H1 (cell line): ENCODE measurements around the gene SPATA16. TPM values are rescaled to one million over a fixed set of nuclear protein-coding genes. Genes with fewer than 3 reads are reported as not detected.

Experiments
- CTCF ChIA-PET: fragments of 300-600 bp; sonication (Branson Sonifier 250); formaldehyde crosslinking; loops from one replicate; lab custom pipeline; 2021; ENCODE audit not compliant: partially characterized antibody; lab: Charles Lee
- POLR2A ChIA-PET: fragments of 300-600 bp; sonication (Branson Sonifier 250); formaldehyde crosslinking; loops from one replicate; lab custom pipeline; 2021; ENCODE audit warnings: inconsistent platforms; ENCODE audit not compliant: partially characterized antibody; lab: Charles Lee
- DNase-seq, 2 experiments: peaks; one replicate each; pipeline versions ENCODE4 v3.0.0 to v3.0.0-alpha.2; 2010 to 2022; ENCODE audit warnings: low spot score in 2 of 2, low read depth in 1 of 2, mixed read lengths in 1 of 2
- FAIRE-seq: peaks from 2 replicates; lab custom pipeline; 2011; peaks lifted over from hg19 to GRCh38; lab: Jason Lieb, UNC
- H2AFZ ChIP-seq: 2 replicates; pipeline ENCODE4 v1.8.1; 2012; ENCODE audit warnings: low read length, inconsistent platforms
- H2AK5ac ChIP-seq: 2 replicates; pipeline ENCODE4 v1.6.1; 2013; ENCODE audit warnings: low read depth, low read length
- H2BK120ac ChIP-seq: replicated peaks from 2 replicates; pipeline ENCODE3; 2013; ENCODE audit warnings: low read depth, low read length, inconsistent platforms
- H2BK12ac ChIP-seq: 2 replicates; pipeline ENCODE4 v1.6.1; 2013; ENCODE audit warnings: low read depth, low read length
- H2BK15ac ChIP-seq: 2 replicates; pipeline ENCODE4 v1.6.1; 2013; ENCODE audit warnings: low read length
- H2BK20ac ChIP-seq: 2 replicates; pipeline ENCODE4 v1.6.1; 2013; ENCODE audit warnings: low read length
- H2BK5ac ChIP-seq: 2 replicates; pipeline ENCODE4 v1.6.1; 2013; ENCODE audit warnings: low read depth, low read length
- H3K14ac ChIP-seq: 2 replicates; pipeline ENCODE4 v1.6.1; 2013; ENCODE audit warnings: inconsistent platforms; ENCODE audit not compliant: insufficient read length
- H3K18ac ChIP-seq: 2 replicates; pipeline ENCODE4 v1.6.1; 2013; ENCODE audit warnings: low read length; ENCODE audit errors: extremely low read depth
- H3K23ac ChIP-seq: 2 replicates; pipeline ENCODE4 v1.6.1; 2013; ENCODE audit warnings: inconsistent platforms; ENCODE audit not compliant: insufficient read length
- H3K23me2 ChIP-seq: 2 replicates; pipeline ENCODE4 v1.6.1; 2013; ENCODE audit warnings: low read depth, low read length
- H3K27ac ChIP-seq: 2 replicates; pipeline ENCODE4 v1.6.1; 2011; ENCODE audit warnings: low read depth, low read length, inconsistent platforms
- H3K27me3 ChIP-seq, 4 experiments: replicated peaks in 1 of 4; 1 replicate in 1 of 4; 2 replicates in 3 of 4; pipeline versions ENCODE4 v1.6.1 to v1.8.1; 2011 to 2013; ENCODE audit warnings: low read length in 3 of 4, mild to moderate bottlenecking in 3 of 4, inconsistent platforms in 2 of 4, mixed read lengths in 2 of 4, moderate library complexity in 1 of 4; ENCODE audit not compliant: control insufficient read depth in 3 of 4, insufficient read depth in 3 of 4; ENCODE audit errors: extremely low read depth in 1 of 4
- H3K36me3 ChIP-seq, 4 experiments: 2 replicates each; pipeline versions ENCODE4 v1.6.1 to v1.8.1; 2011 to 2013; ENCODE audit warnings: mild to moderate bottlenecking in 4 of 4, low read length in 3 of 4, moderate library complexity in 2 of 4, control low read depth in 1 of 4, inconsistent platforms in 1 of 4; ENCODE audit not compliant: insufficient read depth in 4 of 4, control insufficient read depth in 2 of 4
- H3K4ac ChIP-seq: replicated peaks from 2 replicates; pipeline ENCODE3; 2013; ENCODE audit warnings: low read length, low read depth, mixed read lengths, inconsistent platforms; ENCODE audit not compliant: insufficient read length
- H3K4me1 ChIP-seq, 4 experiments: replicated peaks in 1 of 4; 1 replicate in 1 of 4; 2 replicates in 3 of 4; pipeline versions ENCODE4 v1.6.1 to v1.8.1; 2011 to 2013; ENCODE audit warnings: low read length in 3 of 4, inconsistent platforms in 2 of 4, mixed read lengths in 1 of 4; ENCODE audit not compliant: insufficient read depth in 4 of 4, control insufficient read depth in 3 of 4
- H3K4me2 ChIP-seq, 2 experiments: 2 replicates each; pipeline versions ENCODE4 v1.6.1 to v1.8.1; 2011 to 2013; ENCODE audit warnings: low read depth in 2 of 2, low read length in 2 of 2, control low read depth in 1 of 2, inconsistent platforms in 1 of 2, mild to moderate bottlenecking in 1 of 2; ENCODE audit not compliant: insufficient read depth in 1 of 2
- H3K4me3 ChIP-seq, 4 experiments: fragments of 200-600, 300-600 bp in 1 of 4; sonication (generic), shearing (Covaris generic), sonication (Bioruptor Twin) in 1 of 4; 2 replicates each; pipeline versions ENCODE4 v1.5.1 to v1.8.1; 2011 to 2016; ENCODE audit warnings: low read length in 4 of 4, low read depth in 3 of 4, control low read depth in 2 of 4, inconsistent platforms in 2 of 4, mild to moderate bottlenecking in 2 of 4, mixed read lengths in 1 of 4, moderate library complexity in 1 of 4; ENCODE audit not compliant: insufficient read depth in 2 of 4; ENCODE audit errors: extremely low read depth in 1 of 4
- H3K56ac ChIP-seq: replicated peaks from 2 replicates; pipeline ENCODE3; 2013; ENCODE audit warnings: low read depth, mild to moderate bottlenecking, mixed read lengths, low read length, inconsistent platforms; ENCODE audit not compliant: insufficient read length
- H3K79me1 ChIP-seq: 2 replicates; pipeline ENCODE4 v1.6.1; 2013; ENCODE audit warnings: low read depth, low read length, control low read depth
- H3K79me2 ChIP-seq, 2 experiments: 2 replicates each; pipeline versions ENCODE4 v1.6.1 to v1.8.1; 2012 to 2013; ENCODE audit warnings: low read length in 2 of 2, mild to moderate bottlenecking in 2 of 2, inconsistent platforms in 1 of 2; ENCODE audit not compliant: insufficient read depth in 2 of 2, control insufficient read depth in 1 of 2
- H3K9ac ChIP-seq, 4 experiments: replicated peaks in 1 of 4; 1 replicate in 1 of 4; 2 replicates in 3 of 4; pipeline versions ENCODE4 v1.6.1 to v1.8.1; 2011 to 2013; ENCODE audit warnings: low read depth in 3 of 4, low read length in 3 of 4, control low read depth in 2 of 4, mild to moderate bottlenecking in 2 of 4, moderate library complexity in 2 of 4, inconsistent platforms in 1 of 4; ENCODE audit errors: extremely low read depth in 1 of 4
- H3K9me3 ChIP-seq, 2 experiments: 2 replicates each; pipeline versions ENCODE4 v1.6.1 to v1.8.1; 2012 to 2013; ENCODE audit warnings: mild to moderate bottlenecking in 2 of 2, moderate library complexity in 2 of 2, control low read depth in 1 of 2, inconsistent platforms in 1 of 2, low read depth in 1 of 2, low read length in 1 of 2, mixed read lengths in 1 of 2; ENCODE audit not compliant: insufficient read depth in 2 of 2
- H4K20me1 ChIP-seq, 2 experiments: replicated peaks in 1 of 2; 2 replicates each; pipeline versions ENCODE3 to v1.8.1; 2011 to 2013; ENCODE audit warnings: inconsistent platforms in 2 of 2, low read length in 2 of 2, mild to moderate bottlenecking in 1 of 2; ENCODE audit not compliant: insufficient read depth in 2 of 2, control insufficient read depth in 1 of 2
- H4K5ac ChIP-seq: 2 replicates; pipeline ENCODE4 v1.6.1; 2013; ENCODE audit warnings: low read length, low read depth, mixed read lengths, inconsistent platforms; ENCODE audit not compliant: insufficient read length
- H4K8ac ChIP-seq: 2 replicates; pipeline ENCODE4 v1.8.0; 2013; ENCODE audit warnings: mild to moderate bottlenecking, moderate library complexity, low read length, inconsistent platforms; ENCODE audit not compliant: insufficient read depth; ENCODE audit errors: extremely low read depth
- H4K91ac ChIP-seq: replicated peaks from 2 replicates; pipeline ENCODE3; 2013; ENCODE audit warnings: low read length, mixed read lengths, inconsistent platforms; ENCODE audit not compliant: insufficient read length
- BRCA1 ChIP-seq: IDR thresholded peaks from 2 replicates; pipeline ENCODE4 v1.6.1; 2012; ENCODE audit warnings: low read depth, low read length, improper control_type of control experiment
- CBX5 ChIP-seq: fragments of 300-800, 300-1000 bp; sonication (generic); IDR thresholded peaks from 2 replicates; pipeline ENCODE4 v1.7.1; 2016; ENCODE audit warnings: antibody characterized with exemption, low read length, low read depth
- CREB1 ChIP-seq: IDR thresholded peaks from 2 replicates; pipeline ENCODE4 v1.6.1; 2012; ENCODE audit warnings: inconsistent platforms
- HDAC2 ChIP-seq, 2 experiments: fragments of 300-600 bp in 1 of 2; sonication (generic) in 1 of 2; IDR thresholded peaks; 2 replicates each; pipeline ENCODE4 v1.6.1; 2011 to 2012; ENCODE audit warnings: low read depth in 2 of 2, low read length in 2 of 2, mild to moderate bottlenecking in 2 of 2, moderate library complexity in 2 of 2, borderline replicate concordance in 1 of 2, inconsistent platforms in 1 of 2
- JUND ChIP-seq: IDR thresholded peaks from 2 replicates; pipeline ENCODE4 v1.6.1; 2011; ENCODE audit warnings: mild to moderate bottlenecking, improper control_type of control experiment, low read length
- RNF2 ChIP-seq: fragments of 200-900, 300-1000 bp; sonication (generic); IDR thresholded peaks from 2 replicates; pipeline ENCODE4 v1.7.1; 2016; ENCODE audit warnings: borderline replicate concordance, low read depth, mild to moderate bottlenecking, antibody characterized with exemption, low read length; ENCODE audit not compliant: poor library complexity, severe bottlenecking; ENCODE audit errors: missing control alignments
- SIRT6 ChIP-seq: IDR thresholded peaks from one replicate; pipeline ENCODE4 v1.7.1; 2012; ENCODE audit warnings: low read length, inconsistent platforms
- TEAD4 ChIP-seq: IDR thresholded peaks from 2 replicates; pipeline ENCODE4 v1.6.1; 2012; ENCODE audit warnings: low read depth, low read length, inconsistent platforms, mixed read lengths
- ZNF274 ChIP-seq: IDR thresholded peaks from 2 replicates; pipeline ENCODE4 v1.7.0; 2012; ENCODE audit warnings: low read length, borderline replicate concordance; ENCODE audit errors: extremely low read depth
- WGBS, 2 experiments: shearing (Covaris generic) in 1 of 2; methylation state at CpG; one replicate each; pipeline versions ENCODE4 v1.1.6 to v1.1.7; 2013 to 2015; ENCODE audit warnings: low lambda C conversion rate in 2 of 2, mixed read lengths in 2 of 2, inconsistent platforms in 1 of 2, low coverage in 1 of 2, missing lambda C conversion rate in 1 of 2; ENCODE audit not compliant: insufficient replicate concordance in 2 of 2, insufficient coverage in 1 of 2, insufficient read length in 1 of 2; ENCODE audit errors: extremely low coverage in 1 of 2, missing lambda C conversion rate in 1 of 2; 5-methylcytosine and 5-hydroxymethylcytosine counted together
- polyA plus RNA-seq, 7 experiments: library from polyadenylated mRNA; depleted of rRNA in 3 of 7; stranded (reverse) in 5 of 7; unstranded in 2 of 7; fragments of >200 nt in 5 of 7; fragments of 200-250 nt in 2 of 7; gene quantifications; 1 replicate in 5 of 7; 2 replicates in 1 of 7; 4 replicates in 1 of 7; pipeline versions ENCODE4 v1.2.1 to v1.2.3, GENCODE V29; 2011 to 2013; ENCODE audit warnings: missing spikeins in 2 of 7, mixed read lengths in 2 of 7
- total RNA-seq: library from RNA; stranded (reverse); fragmentation: NEBNext Ultra II Directional; extraction: Animal tissue kit (Norgen Biotek cat#: 25700); gene quantifications from 2 replicates; pipeline ENCODE4 v1.2.1, GENCODE V29; 2021

SPATA16 gene
- total and polyA plus RNA-seq, 2 of the 8 experiments (the other 6 are each of a cell fraction or from before 2014, with no cell fraction given): 0.05 to 2.7 TPM

DNA sequence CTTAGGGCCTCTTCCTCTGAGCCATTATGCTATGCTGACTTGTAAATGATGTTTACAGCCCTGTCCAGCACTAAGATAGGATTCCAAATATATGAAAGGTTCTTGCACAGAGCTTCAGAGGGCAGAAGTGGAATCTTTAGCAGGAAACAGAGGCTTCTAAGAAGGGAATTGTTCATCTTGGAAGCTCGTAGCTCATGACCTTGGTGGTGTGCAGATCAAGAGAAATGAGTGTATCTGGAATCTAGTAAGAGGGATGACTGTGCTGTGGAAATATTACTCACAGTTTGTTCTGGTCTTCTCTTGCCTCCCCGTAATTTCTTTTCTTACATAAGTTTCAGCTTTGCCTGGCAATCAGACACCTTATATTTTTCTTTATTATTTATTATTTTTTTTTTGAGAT, 175.8 kb downstream of the SPATA16 start:
- no peaks in the 10 kb centered on the region for H3K4me1 ChIP-seq
- no peak overlapping the region for H3K18ac ChIP-seq
- H3K4me3 ChIP-seq: no peak overlapping the region
- H3K9ac ChIP-seq: no peak overlapping the region
- H4K91ac ChIP-seq: no peak overlapping the region
- no peak overlapping the region for H4K5ac ChIP-seq
- no peaks in the 10 kb centered on the region; the same call in 1 of the 2 replicates for H3K23me2 ChIP-seq
- no peak overlapping the region for H3K56ac ChIP-seq
- no peak overlapping the region for H2BK5ac ChIP-seq
- H3K79me2 ChIP-seq: no peaks in the 10 kb centered on the region
- no peak overlapping the region for H2BK15ac ChIP-seq
- DNase-seq: no peak
- no peak overlapping the region; the same call in 1 of the 2 replicates for H2AFZ ChIP-seq
- no peaks in the 10 kb centered on the region for H3K9me3 ChIP-seq
- H3K4me2 ChIP-seq: no peak overlapping the region
- H2BK20ac ChIP-seq: no peak overlapping the region
- no peak for FAIRE-seq
- WGBS, 2 experiments: 100% methylated on average over 2 of the region's 2 CpGs; no CpG with 5 or more reads in 1 of the 2 experiments
- H3K4ac ChIP-seq: no peak overlapping the region
- no peak overlapping the region for H2BK12ac ChIP-seq
- ChIA-PET POLR2A (interaction anchor here (0.6 kb wide), 1 partner anchor 52 kb away, joined by 3 read pairs; no protein-coding TSS in a partner anchor), CTCF (interaction anchor here (1.4 kb wide), 1 partner anchor 8 kb away, joined by 3 read pairs; no protein-coding TSS in a partner anchor)
- no peak overlapping the region for H3K14ac ChIP-seq
- H2BK120ac ChIP-seq: no peak overlapping the region
- H3K79me1 ChIP-seq: no peaks in the 10 kb centered on the region
- no peak overlapping the region for H3K27ac ChIP-seq
- no peaks in the 10 kb centered on the region for H3K36me3 ChIP-seq
- no peaks in the 10 kb centered on the region for H4K20me1 ChIP-seq
- no peak overlapping the region for H2AK5ac ChIP-seq
- no peaks in the 10 kb centered on the region for H3K27me3 ChIP-seq
- no peak overlapping the region for H4K8ac ChIP-seq
- no peak overlapping the region for H3K23ac ChIP-seq
- TF ChIP-seq CBX5 (no peak), JUND (no peak), BRCA1 (no peak), RNF2 (no peak), TEAD4 (no peak), ZNF274 (no peak), SIRT6 (no peak), HDAC2 (IDR thresholded peaks at IDR 0.05; ENCODE audit: borderline replicate concordance in 1 of 2, low read depth in 2 of 2, low read length in 2 of 2) (no peak), CREB1 (no peak)
